Caco-2 (cell line): ENCODE results near the gene FLOT1. TPM values are rescaled to one million over a fixed set of nuclear protein-coding genes. Genes with fewer than 3 reads are reported as not detected.
A peak's percentile ranks its signal among the peaks of the same experiment; 100 is the strongest.

Experiments
- BruUV-seq: library from RNA; stranded (reverse); fragments of 400-500 nt; replicated peaks from 2 replicates; lab custom pipeline; 2021; lab: Mats Ljungman, UMichigan
- CTCF ChIA-PET: fragments of 300-600 bp; sonication (Branson Sonifier 250); formaldehyde crosslinking; loops from one replicate; lab custom pipeline; 2022; ENCODE audit warnings: antibody characterized with exemption; lab: Charles Lee
- POLR2A ChIA-PET: fragments of 300-600 bp; sonication (Branson Sonifier 250); formaldehyde crosslinking; loops from one replicate; lab custom pipeline; 2022; ENCODE audit warnings: antibody characterized with exemption; lab: Charles Lee
- DNase-seq, 2 experiments: peaks; one replicate each; pipeline versions ENCODE4 v3.0.0 to v3.0.0-alpha.2; 2020 to 2022
- H3K27me3 ChIP-seq: replicated peaks from 2 replicates; pipeline ENCODE4 v1.6.0; 2011; ENCODE audit warnings: low read length; ENCODE audit not compliant: control insufficient read depth, insufficient read depth
- H3K36me3 ChIP-seq: 2 replicates; pipeline ENCODE4 v1.5.1; 2011; ENCODE audit warnings: low read length; ENCODE audit not compliant: control insufficient read depth, insufficient read depth
- H3K4me1 ChIP-seq: fragments of 250-450 bp; sonication (Bioruptor Pico); 2 replicates; pipeline ENCODE4 v1.5.1; 2020; ENCODE audit warnings: mild to moderate bottlenecking
- H3K4me3 ChIP-seq: 2 replicates; pipeline ENCODE4 v1.5.1; 2011; ENCODE audit warnings: low read depth, mild to moderate bottlenecking, control low read depth, low read length
- H3K9me3 ChIP-seq: fragments of 250-450 bp; sonication (Bioruptor Pico); 2 replicates; pipeline ENCODE4 v1.5.1; 2020; ENCODE audit warnings: mild to moderate bottlenecking, moderate library complexity
- H3K27ac Mint-ChIP-seq: one replicate; pipeline ENCODE4 v1.8.0; 2022; ENCODE audit warnings: mixed read lengths; ENCODE audit not compliant: unreplicated experiment
- H3K27me3 Mint-ChIP-seq: one replicate; pipeline ENCODE4 v1.8.0; 2022; ENCODE audit warnings: mixed read lengths; ENCODE audit not compliant: insufficient read depth, unreplicated experiment
- H3K36me3 Mint-ChIP-seq: one replicate; pipeline ENCODE4 v1.8.0; 2022; ENCODE audit warnings: mild to moderate bottlenecking, mixed read lengths; ENCODE audit not compliant: insufficient read depth, unreplicated experiment
- H3K4me1 Mint-ChIP-seq: one replicate; pipeline ENCODE4 v1.8.0; 2022; ENCODE audit warnings: low read depth, mixed read lengths; ENCODE audit not compliant: unreplicated experiment
- H3K4me3 Mint-ChIP-seq: one replicate; pipeline ENCODE4 v1.8.0; 2022; ENCODE audit warnings: mild to moderate bottlenecking, moderate library complexity, mixed read lengths; ENCODE audit not compliant: unreplicated experiment
- H3K9me3 Mint-ChIP-seq: one replicate; pipeline ENCODE4 v1.8.0; 2022; ENCODE audit warnings: mixed read lengths; ENCODE audit not compliant: unreplicated experiment
- CTCF ChIP-seq, 2 experiments: fragments of 200-600 bp in 1 of 2; IDR thresholded peaks; 1 replicate in 1 of 2; 2 replicates in 1 of 2; pipeline versions ENCODE4 v1.5.1 to v1.8.0; 2011 to 2022; ENCODE audit warnings: antibody characterized with exemption in 1 of 2, control low read depth in 1 of 2, inconsistent platforms in 1 of 2, low read depth in 1 of 2, low read length in 1 of 2, mild to moderate bottlenecking in 1 of 2, moderate library complexity in 1 of 2; ENCODE audit not compliant: insufficient read depth in 1 of 2, severe bottlenecking in 1 of 2, unreplicated experiment in 1 of 2
- intact Hi-C: fragments of 100-400 bp; cut with micrococcal nuclease; formaldehyde crosslinking; loops from one replicate; pipeline ENCODE4 v1.10.0; 2022; ENCODE audit not compliant: unreplicated experiment
- total RNA-seq: library from RNA; stranded (reverse); gene quantifications from 2 replicates; pipeline ENCODE4 v1.2.3, GENCODE V29; 2022

The FLOT1 gene
- total RNA-seq, 1 experiment from 2014 or later: 113 TPM

- Histone ChIP-seq H3K4me3 (no peak overlapping the region), H3K36me3 (no peaks in the 10 kb centered on the region), H3K9me3 (no peaks in the 10 kb centered on the region), H3K27me3 (no peaks in the 10 kb centered on the region), H3K4me1 (peaks cover 12% of the 10 kb centered on the region; the same call in 1 of the 2 replicates)
- Mint-ChIP-seq H3K27me3 (no peaks in the 10 kb centered on the region), H3K9me3 (no peaks in the 10 kb centered on the region), H3K27ac (no peak overlapping the region), H3K4me1 (peaks cover 28% of the 10 kb centered on the region), H3K4me3 (peak overlapping the region; percentile 15), H3K36me3 (peaks cover 10% of the 10 kb centered on the region)
- ChIA-PET CTCF (interaction anchor here (0.8 kb wide), 1 partner anchor 11 kb away, joined by 3 read pairs; no protein-coding TSS in a partner anchor), POLR2A (no interaction called here)
- DNase-seq: no peak
- intact Hi-C loops: no loop called here
- no TSS peak for BruUV-seq
- no peak for TF ChIP-seq CTCF (IDR thresholded peaks at IDR 0.05; ENCODE audit: insufficient read depth in 1 of 2, low read depth in 1 of 2, low read length in 1 of 2, severe bottlenecking in 1 of 2, unreplicated experiment in 1 of 2)
Measured at GRCh38 chr6:30684386-30685156, 57.9 kb downstream of the FLOT1 start.

- ChIA-PET POLR2A (no interaction called here), CTCF (interaction anchor here (1.6 kb wide), 1 partner anchor 47 kb away, joined by 3 read pairs; no protein-coding TSS in a partner anchor)
- intact Hi-C loops: no loop called here
- Histone ChIP-seq H3K4me1 (peaks cover 12% of the 10 kb centered on the region; the same call in 1 of the 2 replicates), H3K4me3 (no peak overlapping the region), H3K9me3 (no peaks in the 10 kb centered on the region), H3K36me3 (no peaks in the 10 kb centered on the region), H3K27me3 (no peaks in the 10 kb centered on the region)
- H3K4me1 Mint-ChIP-seq: peaks cover 24% of the 10 kb centered on the region
- peaks cover 13% of the 10 kb centered on the region for H3K36me3 Mint-ChIP-seq
- no peak for TF ChIP-seq CTCF (IDR thresholded peaks at IDR 0.05; ENCODE audit: insufficient read depth in 1 of 2, low read depth in 1 of 2, low read length in 1 of 2, severe bottlenecking in 1 of 2, unreplicated experiment in 1 of 2)
- no peak overlapping the region for H3K27ac Mint-ChIP-seq
- no peak for DNase-seq
- no peaks in the 10 kb centered on the region for H3K27me3 Mint-ChIP-seq
- no TSS peak for BruUV-seq
- H3K4me3 Mint-ChIP-seq: peak overlapping the region; percentile 15
- H3K9me3 Mint-ChIP-seq: no peaks in the 10 kb centered on the region
Measured at GRCh38 chr6:30683980-30684338, 58.5 kb downstream of the FLOT1 start.

DNA sequence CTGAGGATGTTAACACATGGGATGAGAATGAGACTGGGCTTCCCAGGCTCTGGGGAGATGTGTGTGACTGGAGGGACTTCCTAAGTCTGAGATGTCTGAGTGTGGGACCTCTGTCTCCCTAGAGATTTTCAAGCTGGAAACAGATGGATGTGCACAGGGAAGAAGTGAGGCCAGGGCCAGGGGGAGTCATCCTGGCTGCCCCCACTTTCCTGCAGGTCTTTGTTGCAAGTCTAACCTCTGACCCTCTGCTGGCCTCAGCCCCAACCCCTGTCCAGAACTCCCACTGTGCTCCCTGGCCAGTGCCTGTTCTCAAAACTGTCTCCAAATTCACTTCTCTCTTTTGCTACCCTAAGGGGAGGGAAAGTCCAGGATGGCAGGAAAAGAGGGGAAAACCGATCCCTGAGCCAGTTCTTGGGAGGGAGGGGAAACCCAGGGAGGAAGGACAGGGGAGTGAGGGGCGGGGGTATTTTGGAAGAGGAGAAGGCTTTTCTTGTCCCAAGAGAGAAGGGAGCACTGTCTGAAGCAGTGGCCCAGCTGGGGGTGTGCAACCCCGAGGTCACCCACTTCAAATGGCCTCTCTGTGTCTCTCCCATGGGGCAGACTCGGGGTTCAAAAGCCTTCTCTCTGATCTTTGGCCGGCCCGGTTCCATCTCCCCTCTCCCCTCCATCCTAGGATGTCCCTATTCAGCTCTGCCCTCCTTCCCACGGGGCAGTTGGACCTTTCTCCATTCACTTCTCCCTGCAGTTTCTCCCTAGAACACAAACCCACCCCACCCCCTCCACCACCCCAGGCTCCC lies 59.1 kb downstream of the FLOT1 start:
- no TSS peak for BruUV-seq
- H3K27me3 ChIP-seq: no peaks in the 10 kb centered on the region
- intact Hi-C loops: no loop called here
- H3K9me3 ChIP-seq: no peaks in the 10 kb centered on the region
- Mint-ChIP-seq H3K4me1 (peaks cover 20% of the 10 kb centered on the region), H3K27ac (no peak overlapping the region), H3K4me3 (no peak overlapping the region), H3K9me3 (no peaks in the 10 kb centered on the region), H3K27me3 (no peaks in the 10 kb centered on the region), H3K36me3 (peaks cover 15% of the 10 kb centered on the region)
- CTCF ChIA-PET: interaction anchor here (1.6 kb wide), 1 partner anchor 47 kb away, joined by 3 read pairs; no protein-coding TSS in a partner anchor
- H3K4me3 ChIP-seq: no peak overlapping the region
- no peak for DNase-seq
- H3K36me3 ChIP-seq: no peaks in the 10 kb centered on the region
- POLR2A ChIA-PET: no interaction called here
- H3K4me1 ChIP-seq: peaks cover 12% of the 10 kb centered on the region; the same call in 1 of the 2 replicates
- no peak for TF ChIP-seq CTCF (IDR thresholded peaks at IDR 0.05; ENCODE audit: insufficient read depth in 1 of 2, low read depth in 1 of 2, low read length in 1 of 2, severe bottlenecking in 1 of 2, unreplicated experiment in 1 of 2)
